ENCODE results near the gene FAM163A. TPM values are rescaled to one million over a fixed set of nuclear protein-coding genes. Genes with fewer than 3 reads are reported as not detected.

FAM163A gene
- total RNA-seq, 1 donor from 2014 or later = 10.2 TPM

DNA sequence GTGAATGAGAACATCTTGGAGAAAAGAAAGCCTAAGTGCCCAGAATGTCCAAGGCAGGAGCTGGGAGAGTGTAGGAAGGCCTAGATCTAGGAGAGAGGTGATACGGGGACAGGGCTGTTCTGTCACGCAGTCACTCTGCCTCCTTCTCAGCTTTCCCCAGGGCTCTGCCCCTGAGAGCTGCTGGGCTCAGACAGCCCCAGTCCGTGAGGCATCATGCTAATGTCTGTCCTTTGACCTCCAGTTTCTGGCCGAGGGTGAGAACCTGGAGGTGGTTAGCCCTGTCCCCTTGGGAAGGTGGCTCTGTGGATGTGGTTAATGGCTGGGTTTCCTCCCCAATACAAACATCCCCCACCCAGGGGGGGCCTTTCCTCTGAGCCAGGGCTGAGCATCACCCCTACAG lies 63.2 kb downstream of the FAM163A start:
- no peak for DNase-seq (ENCODE audit: low spot score in 2 of 2, unreplicated experiment in 2 of 2)
- H3K4me3 Mint-ChIP-seq = no peak overlapping the region
- H3K27me3 Mint-ChIP-seq (ENCODE audit: low read depth) = peaks cover 14% of the 10 kb centered on the region
- peaks cover 9% of the 10 kb centered on the region for H3K4me1 Mint-ChIP-seq
- TF ChIP-seq, protein P1, sequence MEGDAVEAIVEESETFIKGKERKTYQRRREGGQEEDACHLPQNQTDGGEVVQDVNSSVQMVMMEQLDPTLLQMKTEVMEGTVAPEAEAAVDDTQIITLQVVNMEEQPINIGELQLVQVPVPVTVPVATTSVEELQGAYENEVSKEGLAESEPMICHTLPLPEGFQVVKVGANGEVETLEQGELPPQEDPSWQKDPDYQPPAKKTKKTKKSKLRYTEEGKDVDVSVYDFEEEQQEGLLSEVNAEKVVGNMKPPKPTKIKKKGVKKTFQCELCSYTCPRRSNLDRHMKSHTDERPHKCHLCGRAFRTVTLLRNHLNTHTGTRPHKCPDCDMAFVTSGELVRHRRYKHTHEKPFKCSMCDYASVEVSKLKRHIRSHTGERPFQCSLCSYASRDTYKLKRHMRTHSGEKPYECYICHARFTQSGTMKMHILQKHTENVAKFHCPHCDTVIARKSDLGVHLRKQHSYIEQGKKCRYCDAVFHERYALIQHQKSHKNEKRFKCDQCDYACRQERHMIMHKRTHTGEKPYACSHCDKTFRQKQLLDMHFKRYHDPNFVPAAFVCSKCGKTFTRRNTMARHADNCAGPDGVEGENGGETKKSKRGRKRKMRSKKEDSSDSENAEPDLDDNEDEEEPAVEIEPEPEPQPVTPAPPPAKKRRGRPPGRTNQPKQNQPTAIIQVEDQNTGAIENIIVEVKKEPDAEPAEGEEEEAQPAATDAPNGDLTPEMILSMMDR (IDR thresholded peaks at IDR 0.05; ENCODE audit: unreplicated experiment) = no peak
- H3K36me3 Mint-ChIP-seq = no peaks in the 10 kb centered on the region
- no peak overlapping the region for H3K27ac Mint-ChIP-seq
- no peaks in the 10 kb centered on the region for H3K9me3 Mint-ChIP-seq

DNA sequence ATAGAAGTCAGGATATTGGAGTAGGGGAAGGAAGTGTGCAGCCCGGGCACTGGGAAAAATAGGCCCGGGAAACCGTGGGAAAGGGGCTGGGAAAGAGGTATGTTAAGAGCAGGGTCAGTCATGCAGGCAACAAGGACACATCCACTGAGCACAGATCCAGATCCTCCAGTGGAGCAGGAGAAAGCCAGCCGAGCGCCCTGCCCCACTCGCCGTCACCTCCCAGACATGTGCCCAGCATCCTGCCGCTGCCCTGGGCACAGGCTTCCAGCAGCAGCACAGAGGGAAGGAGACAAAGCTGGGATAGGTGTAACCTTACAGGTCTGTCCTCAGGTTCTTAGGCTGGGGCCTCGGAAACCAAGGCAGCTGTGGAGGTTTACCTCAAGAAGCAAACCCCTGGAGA lies 64.2 kb downstream of the FAM163A start:
- no peak overlapping the region for H3K27ac Mint-ChIP-seq
- TF ChIP-seq, protein P1 (IDR thresholded peaks at IDR 0.05; ENCODE audit: unreplicated experiment) = no peak
- H3K4me1 Mint-ChIP-seq = peaks cover 9% of the 10 kb centered on the region
- peaks cover 23% of the 10 kb centered on the region for H3K27me3 Mint-ChIP-seq (ENCODE audit: low read depth)
- H3K36me3 Mint-ChIP-seq = no peaks in the 10 kb centered on the region
- no peaks in the 10 kb centered on the region for H3K9me3 Mint-ChIP-seq
- H3K4me3 Mint-ChIP-seq = no peak overlapping the region
- no peak for DNase-seq (ENCODE audit: low spot score in 2 of 2, unreplicated experiment in 2 of 2)

DNA sequence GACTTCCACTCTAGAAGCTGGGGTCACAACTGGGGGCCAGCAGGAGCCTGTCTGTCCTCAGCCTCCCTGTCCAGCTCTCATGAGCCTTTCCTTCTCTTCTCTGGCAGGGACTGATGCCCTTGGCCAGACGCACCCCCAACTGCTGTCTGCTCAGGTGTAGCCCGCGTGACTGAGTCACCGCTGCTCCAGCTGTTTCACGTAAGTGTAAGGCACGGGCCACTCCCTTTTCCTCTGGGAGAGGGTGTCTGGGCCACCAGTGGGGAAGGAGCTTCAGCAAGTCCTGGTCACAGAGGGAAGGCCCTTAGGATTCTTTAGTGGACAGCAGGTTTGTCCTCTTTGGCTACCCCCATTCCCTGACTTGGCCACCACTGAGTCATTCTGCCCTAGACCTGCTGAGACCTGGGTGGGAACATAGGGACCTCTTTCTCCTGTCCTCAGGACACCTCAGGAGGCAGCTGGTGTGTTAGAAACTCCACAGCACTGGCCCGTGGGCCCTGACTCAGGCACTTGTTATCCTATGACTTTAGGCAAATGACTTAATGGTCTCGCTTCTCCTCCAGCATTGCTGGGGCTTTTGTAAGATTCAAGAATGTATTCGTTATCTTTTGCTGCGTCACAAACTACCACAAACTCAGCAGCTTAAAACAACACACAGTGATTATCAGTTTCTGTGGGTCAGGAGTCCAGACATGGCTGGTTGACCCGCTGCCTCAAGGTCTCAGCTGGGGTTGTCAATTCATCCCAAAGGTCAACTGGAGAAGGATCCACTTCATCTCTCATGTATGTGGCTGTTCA lies 64.8 kb downstream of the FAM163A start:
- DNase-seq (ENCODE audit: low spot score in 2 of 2, unreplicated experiment in 2 of 2) = no peak
- no peaks in the 10 kb centered on the region for H3K36me3 Mint-ChIP-seq
- H3K27me3 Mint-ChIP-seq (ENCODE audit: low read depth) = peaks cover 24% of the 10 kb centered on the region
- no peak overlapping the region for H3K4me3 Mint-ChIP-seq
- H3K27ac Mint-ChIP-seq = peak overlapping the region; percentile 16
- TF ChIP-seq, protein P1 (IDR thresholded peaks at IDR 0.05; ENCODE audit: unreplicated experiment) = no peak
- H3K9me3 Mint-ChIP-seq = no peaks in the 10 kb centered on the region
- peaks cover 9% of the 10 kb centered on the region for H3K4me1 Mint-ChIP-seq

DNA sequence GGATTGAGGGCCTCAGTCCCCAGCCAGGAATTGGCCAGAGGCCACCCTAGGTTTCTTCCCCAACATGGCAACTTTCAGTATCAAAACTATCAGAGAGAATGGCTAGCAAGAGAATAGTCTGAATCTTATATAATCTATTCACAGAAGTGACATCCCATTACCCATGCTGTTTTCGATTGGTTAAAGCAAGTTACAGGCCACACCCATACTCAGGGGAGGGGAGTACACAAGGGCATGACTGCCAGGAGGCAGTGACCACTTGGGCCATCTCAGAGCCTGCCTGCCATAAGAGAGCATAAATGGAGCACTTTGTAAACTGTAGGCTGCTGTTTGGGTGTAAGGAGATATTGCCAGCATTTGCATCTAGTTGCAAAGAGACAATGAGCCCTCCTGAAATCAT lies 65.4 kb downstream of the FAM163A start:
- Mint-ChIP-seq H3K9me3 (no peaks in the 10 kb centered on the region), H3K27me3 (ENCODE audit: low read depth) (peaks cover 22% of the 10 kb centered on the region), H3K36me3 (no peaks in the 10 kb centered on the region), H3K4me3 (no peak overlapping the region), H3K4me1 (peaks cover 9% of the 10 kb centered on the region), H3K27ac (no peak overlapping the region)
- TF ChIP-seq, protein P1 (IDR thresholded peaks at IDR 0.05; ENCODE audit: unreplicated experiment) = no peak
- DNase-seq (ENCODE audit: low spot score in 2 of 2, unreplicated experiment in 2 of 2) = no peak

DNA sequence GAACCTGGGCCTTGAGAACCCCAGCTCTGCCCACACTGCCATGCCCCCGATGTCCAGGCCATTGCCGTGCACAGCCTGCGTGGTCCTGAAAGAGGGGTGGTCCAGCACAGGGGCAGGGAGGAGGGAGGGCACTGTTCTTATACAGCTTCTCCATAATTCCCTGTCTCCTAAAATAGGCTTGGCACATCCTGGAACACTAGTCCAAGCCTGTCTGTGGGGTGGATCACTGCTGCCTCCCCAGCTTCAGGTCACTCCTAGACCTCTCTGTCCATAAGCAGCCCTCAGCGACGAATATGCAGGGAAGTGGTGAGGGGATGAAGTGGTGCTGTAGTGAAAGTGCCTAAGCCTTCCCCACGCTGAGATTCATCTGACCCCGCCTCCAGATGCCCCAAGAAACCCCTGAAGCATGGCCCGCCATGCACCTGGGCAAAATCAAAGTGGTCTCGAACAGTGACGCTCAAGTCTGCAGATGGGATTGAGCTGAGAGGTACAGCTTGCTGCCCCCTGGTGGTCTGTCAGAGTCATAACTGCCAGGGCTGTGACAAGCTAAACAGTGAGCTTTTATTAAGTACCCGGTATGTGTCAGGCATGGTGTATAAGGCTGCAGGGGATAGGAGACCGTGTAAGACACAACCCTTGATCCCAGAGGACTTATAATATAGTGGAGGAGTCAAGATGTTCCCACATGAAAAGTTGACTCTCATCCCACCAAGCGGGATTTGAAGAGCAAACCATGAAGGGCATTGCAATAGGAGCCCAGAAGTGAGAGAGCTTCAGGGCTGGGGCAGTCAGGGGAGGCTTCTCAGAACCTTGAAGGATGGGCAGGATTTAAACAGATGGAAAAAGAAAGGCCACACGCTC lies 66.6 kb downstream of the FAM163A start:
- H3K9me3 Mint-ChIP-seq = no peaks in the 10 kb centered on the region
- peaks cover 16% of the 10 kb centered on the region for H3K4me1 Mint-ChIP-seq
- TF ChIP-seq, protein P1 (IDR thresholded peaks at IDR 0.05; ENCODE audit: unreplicated experiment) = peak; percentile 97
- DNase-seq (ENCODE audit: low spot score in 2 of 2, unreplicated experiment in 2 of 2) = peak; percentile 54 to 74
- no peak overlapping the region for H3K4me3 Mint-ChIP-seq
- no peaks in the 10 kb centered on the region for H3K36me3 Mint-ChIP-seq
- H3K27ac Mint-ChIP-seq = no peak overlapping the region
- H3K27me3 Mint-ChIP-seq (ENCODE audit: low read depth) = peaks cover 22% of the 10 kb centered on the region
